ENCODE data around the gene NUSAP1.

- TF ChIP-seq, protein P1, sequence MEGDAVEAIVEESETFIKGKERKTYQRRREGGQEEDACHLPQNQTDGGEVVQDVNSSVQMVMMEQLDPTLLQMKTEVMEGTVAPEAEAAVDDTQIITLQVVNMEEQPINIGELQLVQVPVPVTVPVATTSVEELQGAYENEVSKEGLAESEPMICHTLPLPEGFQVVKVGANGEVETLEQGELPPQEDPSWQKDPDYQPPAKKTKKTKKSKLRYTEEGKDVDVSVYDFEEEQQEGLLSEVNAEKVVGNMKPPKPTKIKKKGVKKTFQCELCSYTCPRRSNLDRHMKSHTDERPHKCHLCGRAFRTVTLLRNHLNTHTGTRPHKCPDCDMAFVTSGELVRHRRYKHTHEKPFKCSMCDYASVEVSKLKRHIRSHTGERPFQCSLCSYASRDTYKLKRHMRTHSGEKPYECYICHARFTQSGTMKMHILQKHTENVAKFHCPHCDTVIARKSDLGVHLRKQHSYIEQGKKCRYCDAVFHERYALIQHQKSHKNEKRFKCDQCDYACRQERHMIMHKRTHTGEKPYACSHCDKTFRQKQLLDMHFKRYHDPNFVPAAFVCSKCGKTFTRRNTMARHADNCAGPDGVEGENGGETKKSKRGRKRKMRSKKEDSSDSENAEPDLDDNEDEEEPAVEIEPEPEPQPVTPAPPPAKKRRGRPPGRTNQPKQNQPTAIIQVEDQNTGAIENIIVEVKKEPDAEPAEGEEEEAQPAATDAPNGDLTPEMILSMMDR (IDR thresholded peaks at IDR 0.05) = no peak
- TF ChIP-seq POLR2A (IDR thresholded peaks at IDR 0.05) (no peak), POLR2AphosphoS5 (IDR thresholded peaks at IDR 0.05) (no peak)
Observed at GRCh38 chr15:41288464-41288863, 44.2 kb upstream of the NUSAP1 start.

Measured in gastroesophageal sphincter (tissue), 3 donors.